NCI-H1930 (cell line): ENCODE results near the gene RAB31.

Source experiments
- DNase-seq, 2 experiments: peaks; one replicate each; lab custom pipeline; 2025; lab: John Stamatoyannopoulos, UW

Gene RAB31

DNA sequence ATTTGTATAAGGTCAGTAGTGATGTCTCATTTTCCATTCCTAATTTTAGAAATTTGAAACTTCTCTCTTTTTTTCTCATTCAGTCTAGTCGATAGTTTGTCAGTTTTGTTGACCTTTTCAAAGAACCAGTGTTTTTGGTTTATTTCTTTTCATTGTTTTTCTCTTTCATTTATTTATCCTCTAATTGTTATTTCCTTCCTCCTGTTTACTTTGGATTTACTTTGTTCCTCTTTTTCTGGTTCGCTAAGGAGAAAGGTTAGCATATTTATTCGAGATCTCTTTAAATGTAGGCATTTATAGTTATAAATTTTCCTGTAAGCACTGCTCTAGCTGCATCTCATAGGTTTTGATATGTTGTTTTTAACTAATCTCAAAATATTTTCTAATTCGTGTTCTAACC, 112.6 kb downstream of the RAB31 start:
- DNase-seq = no peak

DNA sequence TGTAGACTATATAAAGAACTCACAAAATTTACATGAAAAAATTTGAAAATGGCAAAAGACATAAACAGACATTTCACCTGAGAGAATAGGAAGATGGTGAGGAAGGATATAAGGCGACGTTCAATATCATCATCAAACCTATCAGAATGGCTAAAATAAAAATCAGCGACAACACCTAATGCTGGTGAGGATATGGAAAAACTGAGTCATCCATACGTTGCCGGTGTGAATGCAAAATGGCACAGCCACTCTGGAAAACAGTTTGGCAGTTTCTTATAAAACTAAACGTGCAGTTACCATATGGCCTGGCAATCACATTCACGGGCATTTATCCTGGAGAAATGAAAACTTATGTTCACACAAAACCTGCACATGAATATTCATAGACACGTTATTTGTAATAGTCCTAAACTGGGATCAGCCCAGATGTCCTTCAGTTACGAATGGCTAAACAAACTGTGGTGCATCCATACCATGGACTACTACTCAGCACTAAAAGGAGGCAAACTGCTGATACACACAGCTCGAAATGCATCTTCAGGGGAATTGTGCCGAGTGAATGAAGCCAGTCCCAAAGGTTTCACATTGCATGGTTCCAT, 114.6 kb downstream of the RAB31 start:
- no peak for DNase-seq

DNA sequence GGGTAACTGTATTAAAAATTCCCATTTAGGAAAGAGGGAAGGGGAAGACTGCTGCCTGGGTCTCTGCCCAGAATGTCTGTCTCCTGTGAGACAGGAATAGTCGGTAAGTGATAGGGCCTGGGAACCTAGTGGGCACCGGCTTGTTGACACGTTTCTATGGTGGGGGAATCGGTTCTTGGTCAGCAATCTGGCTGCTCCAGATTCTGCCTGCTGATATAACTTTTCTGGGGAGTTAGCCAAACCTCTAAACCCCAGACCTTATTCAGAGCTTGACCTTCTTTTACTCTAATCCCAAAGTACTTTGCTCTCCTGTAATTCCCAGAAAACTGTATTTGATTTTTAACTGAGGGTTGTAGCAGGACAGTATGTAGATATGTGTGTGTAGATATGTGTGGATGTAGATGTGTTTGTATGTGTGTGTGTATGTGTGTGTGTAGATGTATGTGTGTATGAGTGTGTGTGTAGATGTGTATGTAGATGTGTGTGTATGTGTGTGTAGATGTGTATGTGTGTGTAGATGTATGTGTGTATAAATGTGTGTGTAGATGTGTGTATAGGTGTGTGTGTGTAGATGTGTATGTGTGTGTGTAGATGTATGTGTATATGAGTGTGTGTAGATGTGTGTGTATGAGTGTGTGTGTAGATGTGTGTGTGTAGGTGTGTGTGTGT, 115.8 kb downstream of the RAB31 start:
- no peak for DNase-seq

GRCh38 chr18:9824474-9824832, 116.4 kb downstream of the RAB31 start:
- DNase-seq = no peak

DNA sequence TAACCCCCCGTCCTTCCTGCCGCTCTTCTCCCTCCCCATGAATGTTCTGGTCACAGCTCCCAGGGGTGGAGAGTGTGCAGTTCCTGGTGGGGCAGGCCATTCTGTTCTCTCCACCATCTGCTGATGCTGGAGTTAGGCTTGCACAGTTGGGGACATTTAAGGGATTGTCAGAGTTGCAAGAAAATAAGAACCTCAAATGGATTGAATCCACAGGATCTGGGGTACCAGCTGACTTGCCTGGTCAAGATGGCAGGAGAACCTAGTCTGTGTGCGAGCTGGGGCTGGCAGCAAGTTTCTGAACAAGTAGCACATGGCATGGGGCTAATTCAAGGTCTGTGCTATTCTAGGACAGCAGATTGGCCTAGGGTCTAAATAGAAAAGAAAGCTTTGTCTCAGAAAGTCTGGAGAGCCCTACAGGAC, 116.9 kb downstream of the RAB31 start:
- no peak for DNase-seq

GRCh38 chr18:9825571-9826073, 117.5 kb downstream of the RAB31 start:
- DNase-seq = no peak

GRCh38 chr18:9826685-9827084, 118.6 kb downstream of the RAB31 start:
- DNase-seq = no peak

GRCh38 chr18:9827211-9827792, 119.2 kb downstream of the RAB31 start:
- DNase-seq = no peak

GRCh38 chr18:9827793-9828505, 119.8 kb downstream of the RAB31 start:
- no peak for DNase-seq

GRCh38 chr18:9828506-9829396, 120.7 kb downstream of the RAB31 start:
- no peak for DNase-seq

GRCh38 chr18:9829397-9829712, 121.3 kb downstream of the RAB31 start:
- no peak for DNase-seq

DNA sequence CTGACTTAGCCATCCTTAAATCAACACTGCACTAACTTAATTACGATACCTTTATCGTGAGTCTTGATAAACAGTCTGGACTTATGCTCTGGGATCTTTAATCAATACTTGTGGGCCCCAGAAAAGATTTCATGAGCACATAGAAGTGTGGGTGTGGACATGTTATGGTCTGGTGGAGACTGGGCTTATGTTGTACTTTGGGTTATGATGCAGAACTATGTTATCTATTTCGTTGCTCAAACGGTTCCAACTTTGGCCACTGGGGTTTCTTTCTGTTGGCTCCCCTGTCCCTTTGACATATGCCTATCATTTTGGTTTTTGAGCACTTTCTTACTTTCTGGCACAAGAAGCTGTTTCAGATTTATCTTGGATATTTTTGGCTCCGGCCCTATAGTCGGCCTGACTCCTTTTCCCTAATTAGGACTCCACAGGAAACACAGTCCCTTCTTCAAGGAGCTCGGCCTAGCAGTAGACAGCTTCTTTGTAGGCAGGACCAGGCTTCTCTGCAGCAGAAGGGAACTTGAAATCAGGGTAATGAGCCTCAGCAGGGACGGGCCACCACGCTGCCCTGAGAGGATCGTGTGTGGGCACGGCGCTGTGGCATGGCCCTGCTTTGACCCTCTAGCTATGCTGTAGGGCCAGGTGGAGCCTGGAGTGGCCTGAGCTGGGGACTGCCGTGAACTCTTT, 123.1 kb downstream of the RAB31 start:
- DNase-seq = no peak

GRCh38 chr18:9831723-9832199, 123.7 kb downstream of the RAB31 start:
- DNase-seq = no peak

DNA sequence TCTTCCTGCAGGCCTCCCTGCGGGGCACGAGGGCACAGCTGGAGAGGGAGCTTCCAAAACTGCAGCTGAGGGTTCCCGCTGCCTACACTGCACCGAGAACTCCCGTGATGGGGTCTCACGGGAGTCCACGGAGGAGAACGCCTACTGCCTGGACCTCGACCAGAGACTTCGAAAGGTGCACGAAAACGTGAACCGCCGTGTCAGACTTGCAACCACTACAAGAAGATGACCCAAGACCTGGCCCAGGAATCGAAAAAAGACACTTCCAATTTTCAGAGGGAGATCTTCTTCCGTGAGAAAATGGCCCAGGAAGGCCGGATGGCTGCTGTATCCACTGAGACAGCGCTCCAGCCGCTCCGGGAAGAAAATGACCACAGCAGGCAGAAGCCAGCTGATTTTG, 124.8 kb downstream of the RAB31 start:
- DNase-seq = no peak

- DNase-seq = no peak
Observed at GRCh38 chr18:9834551-9834950, 126.5 kb downstream of the RAB31 start.

GRCh38 chr18:9835113-9835755, 127.1 kb downstream of the RAB31 start:
- DNase-seq = no peak

- DNase-seq = no peak
Observed at GRCh38 chr18:9835825-9836224, 127.7 kb downstream of the RAB31 start.

DNA sequence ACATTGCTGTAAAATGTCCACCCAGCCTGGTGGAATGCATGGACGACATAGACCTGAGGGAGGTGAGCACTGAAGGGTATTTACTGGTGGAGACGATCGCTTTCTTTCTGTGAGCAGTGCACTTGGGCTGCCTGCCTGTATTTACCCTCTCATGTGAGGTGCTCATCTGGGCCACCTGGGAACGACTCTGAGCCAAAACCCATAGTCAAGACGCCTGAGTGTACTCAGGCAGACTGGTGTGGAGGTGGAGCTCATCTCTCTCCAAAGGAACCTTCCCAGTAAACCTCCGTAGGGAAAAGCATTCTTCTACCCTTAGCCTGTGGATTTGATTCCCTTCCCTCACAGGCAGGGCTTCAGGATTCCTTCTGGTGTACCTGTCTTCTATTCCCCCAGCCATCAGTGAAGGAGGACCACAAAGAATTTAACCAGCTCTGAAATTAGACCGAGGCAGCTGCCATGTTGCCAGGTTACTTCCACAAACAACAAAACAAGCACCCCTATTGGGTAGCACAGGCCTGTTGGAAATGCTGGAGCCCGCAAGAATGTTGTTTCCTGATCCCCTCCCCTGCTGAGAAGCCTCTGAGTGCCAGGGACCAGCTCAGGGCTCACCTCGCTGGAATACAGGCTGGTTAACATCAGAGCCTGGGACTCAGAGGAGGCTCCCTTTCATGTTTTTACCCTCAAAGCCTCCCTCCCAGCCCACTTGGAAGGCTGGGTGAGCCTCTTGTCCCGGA, 130.2 kb downstream of the RAB31 start:
- DNase-seq = no peak

- no peak for DNase-seq
Observed at GRCh38 chr18:9839211-9839610, 131.1 kb downstream of the RAB31 start.

- no peak for DNase-seq
Observed at GRCh38 chr18:9839853-9840252, 131.8 kb downstream of the RAB31 start.
